GM21367 (cell line): Measurements from ENCODE around the gene NHLRC4.

Experiments used
- ATAC-seq: cut with Tn5 transposase; IDR thresholded peaks from one replicate; pipeline ENCODE4 v1.9.1; 2021; ENCODE audit not compliant: unreplicated experiment

The NHLRC4 gene

GRCh38 chr16:565419-566330, 1.1 kb upstream of the NHLRC4 start:
- ATAC-seq: no peak

GRCh38 chr16:567373-568256, 810 bp downstream of the NHLRC4 start:
- ATAC-seq: no peak

GRCh38 chr16:568401-569258, 1.8 kb downstream of the NHLRC4 start:
- no peak for ATAC-seq

- ATAC-seq: no peak
These were observed 2.8 kb downstream of the NHLRC4 start, which contains the start of gene PIGQ for GRCh38 chr16:569445-570254. TSS of gene PIGQ (plus strand) at chr16:569968. CDS start at chr16:574075, 4,107 bp downstream.

GRCh38 chr16:572865-573650, 6.3 kb downstream of the NHLRC4 start:
- no peak for ATAC-seq

GRCh38 chr16:574021-574760, 7.4 kb downstream of the NHLRC4 start:
- ATAC-seq: no peak

- ATAC-seq: no peak
These were observed 8.8 kb downstream of the NHLRC4 start for GRCh38 chr16:575354-576196.

- no peak for ATAC-seq
These were observed 9.5 kb downstream of the NHLRC4 start for GRCh38 chr16:576197-576822.

GRCh38 chr16:576823-577201, 10.0 kb downstream of the NHLRC4 start:
- no peak for ATAC-seq

GRCh38 chr16:577796-578195, 11.0 kb downstream of the NHLRC4 start:
- ATAC-seq: no peak

- ATAC-seq: no peak
These were observed 11.5 kb downstream of the NHLRC4 start for GRCh38 chr16:578232-578869.

- no peak for ATAC-seq
These were observed 12.1 kb downstream of the NHLRC4 start for GRCh38 chr16:578870-579405.

- no peak for ATAC-seq
These were observed 13.5 kb downstream of the NHLRC4 start for GRCh38 chr16:580141-580945.

- ATAC-seq: no peak
These were observed 14.2 kb downstream of the NHLRC4 start for GRCh38 chr16:580946-581498.

- ATAC-seq: no peak
These were observed 15.4 kb downstream of the NHLRC4 start for GRCh38 chr16:582218-582613.
